Activated T-cell treated with anti-CD3 and anti-CD28 coated beads, Interleukin-2, amount 50 U/mL, for 72 hours (primary cell): ENCODE data around the gene PDE1C. TPM values are rescaled to one million over a fixed set of nuclear protein-coding genes. Genes with fewer than 3 reads are reported as not detected.

Source experiments
- ATAC-seq, 2 donors: fragments of 150-1000 bp; cut with Tn5 transposase; replicated peaks in 1 of 2; 2 replicates each; pipeline ENCODE4 v1.10.0; 2021; ENCODE audit warnings: moderate library complexity in 2 of 2, mild to moderate bottlenecking in 1 of 2
- DNase-seq, 2 donors: peaks; one replicate each; pipeline ENCODE4 v3.0.0; 2021 to 2022; ENCODE audit warnings: mixed read lengths in 1 of 2
- H3K27ac Mint-ChIP-seq: one replicate; pipeline ENCODE4 v1.8.0; 2022; ENCODE audit warnings: mild to moderate bottlenecking, moderate library complexity, mixed read lengths
- H3K27me3 Mint-ChIP-seq: one replicate; pipeline ENCODE4 v1.8.0; 2022; ENCODE audit warnings: low read depth, mixed read lengths
- H3K36me3 Mint-ChIP-seq, 2 donors: one replicate each; pipeline ENCODE4 v1.8.0; 2022; ENCODE audit warnings: mixed read lengths in 2 of 2, mild to moderate bottlenecking in 1 of 2; ENCODE audit not compliant: insufficient read depth in 2 of 2
- H3K4me1 Mint-ChIP-seq: one replicate; pipeline ENCODE4 v1.8.0; 2022; ENCODE audit warnings: low read depth, mixed read lengths
- H3K4me3 Mint-ChIP-seq, 2 donors: one replicate each; pipeline ENCODE4 v1.8.0; 2022; ENCODE audit warnings: mild to moderate bottlenecking in 2 of 2, mixed read lengths in 2 of 2, moderate library complexity in 2 of 2
- H3K9me3 Mint-ChIP-seq, 2 donors: one replicate each; pipeline ENCODE4 v1.8.0; 2022; ENCODE audit warnings: mixed read lengths in 2 of 2
- total RNA-seq, 2 donors: library from RNA; stranded (reverse); gene quantifications; one replicate each; pipeline ENCODE4 v1.2.3, GENCODE V29; 2022

The PDE1C gene
- total RNA-seq, 2 donors from 2014 or later: not detected

GRCh38 chr7:31794851-31795344, 275.3 kb downstream of the PDE1C start:
- no peaks in the 10 kb centered on the region for H3K36me3 Mint-ChIP-seq
- DNase-seq: no peak
- ATAC-seq: no peak
- peaks cover 1 to 4% of the 10 kb centered on the region in 2 donors for H3K9me3 Mint-ChIP-seq
- no peaks in the 10 kb centered on the region for H3K4me1 Mint-ChIP-seq
- H3K27ac Mint-ChIP-seq: no peak overlapping the region
- no peaks in the 10 kb centered on the region for H3K27me3 Mint-ChIP-seq
- no peak overlapping the region for H3K4me3 Mint-ChIP-seq

GRCh38 chr7:31791881-31792280, 278.3 kb downstream of the PDE1C start:
- H3K27ac Mint-ChIP-seq: no peak overlapping the region
- peaks cover 0 to 2% of the 10 kb centered on the region in 2 donors for H3K9me3 Mint-ChIP-seq
- no peaks in the 10 kb centered on the region for H3K4me1 Mint-ChIP-seq
- DNase-seq (no peak), ATAC-seq (no peak)
- no peaks in the 10 kb centered on the region for H3K36me3 Mint-ChIP-seq
- no peak overlapping the region for H3K4me3 Mint-ChIP-seq
- no peaks in the 10 kb centered on the region for H3K27me3 Mint-ChIP-seq

GRCh38 chr7:31788883-31789680, 281.1 kb downstream of the PDE1C start:
- no peaks in the 10 kb centered on the region for H3K36me3 Mint-ChIP-seq
- ATAC-seq: no peak
- no peaks in the 10 kb centered on the region for H3K4me1 Mint-ChIP-seq
- H3K27ac Mint-ChIP-seq: no peak overlapping the region
- no peaks in the 10 kb centered on the region for H3K9me3 Mint-ChIP-seq
- no peak for DNase-seq
- H3K27me3 Mint-ChIP-seq: no peaks in the 10 kb centered on the region
- no peak overlapping the region for H3K4me3 Mint-ChIP-seq

- Mint-ChIP-seq H3K27me3 (no peaks in the 10 kb centered on the region), H3K27ac (no peak overlapping the region), H3K9me3 (no peaks in the 10 kb centered on the region), H3K4me1 (no peaks in the 10 kb centered on the region), H3K36me3 (no peaks in the 10 kb centered on the region), H3K4me3 (no peak overlapping the region)
- DNase-seq (no peak), ATAC-seq (no peak)
Observed at GRCh38 chr7:31788445-31788844, 281.8 kb downstream of the PDE1C start.

GRCh38 chr7:31786326-31786725, 283.9 kb downstream of the PDE1C start:
- Mint-ChIP-seq H3K27ac (no peak overlapping the region), H3K4me3 (no peak overlapping the region), H3K27me3 (no peaks in the 10 kb centered on the region), H3K36me3 (no peaks in the 10 kb centered on the region), H3K4me1 (no peaks in the 10 kb centered on the region), H3K9me3 (no peaks in the 10 kb centered on the region)
- DNase-seq (no peak), ATAC-seq (no peak)

- H3K27ac Mint-ChIP-seq: no peak overlapping the region
- no peak overlapping the region for H3K4me3 Mint-ChIP-seq
- no peaks in the 10 kb centered on the region for H3K4me1 Mint-ChIP-seq
- H3K27me3 Mint-ChIP-seq: no peaks in the 10 kb centered on the region
- H3K36me3 Mint-ChIP-seq: no peaks in the 10 kb centered on the region
- no peak for ATAC-seq
- H3K9me3 Mint-ChIP-seq: no peaks in the 10 kb centered on the region
- DNase-seq: no peak
Observed at GRCh38 chr7:31785101-31785500, 285.1 kb downstream of the PDE1C start.

GRCh38 chr7:31783221-31783620, 287.0 kb downstream of the PDE1C start:
- H3K9me3 Mint-ChIP-seq: no peaks in the 10 kb centered on the region
- no peak for DNase-seq
- no peak for ATAC-seq
- no peak overlapping the region for H3K4me3 Mint-ChIP-seq
- no peaks in the 10 kb centered on the region for H3K27me3 Mint-ChIP-seq
- H3K4me1 Mint-ChIP-seq: no peaks in the 10 kb centered on the region
- H3K36me3 Mint-ChIP-seq: no peaks in the 10 kb centered on the region
- no peak overlapping the region for H3K27ac Mint-ChIP-seq

- H3K27ac Mint-ChIP-seq: no peak overlapping the region
- no peaks in the 10 kb centered on the region for H3K27me3 Mint-ChIP-seq
- no peaks in the 10 kb centered on the region for H3K36me3 Mint-ChIP-seq
- H3K9me3 Mint-ChIP-seq: no peaks in the 10 kb centered on the region
- peak; percentile 37 to 38 for ATAC-seq
- no peaks in the 10 kb centered on the region for H3K4me1 Mint-ChIP-seq
- H3K4me3 Mint-ChIP-seq: no peak overlapping the region
- peak in 1 of 2 donors; percentile 1 for DNase-seq
Observed at GRCh38 chr7:31782411-31782991, 287.7 kb downstream of the PDE1C start.

GRCh38 chr7:31778296-31778695, 291.9 kb downstream of the PDE1C start:
- no peaks in the 10 kb centered on the region for H3K4me1 Mint-ChIP-seq
- no peak overlapping the region for H3K4me3 Mint-ChIP-seq
- no peak for DNase-seq
- ATAC-seq: no peak
- no peaks in the 10 kb centered on the region for H3K27me3 Mint-ChIP-seq
- H3K27ac Mint-ChIP-seq: no peak overlapping the region
- no peaks in the 10 kb centered on the region for H3K36me3 Mint-ChIP-seq
- peaks cover 0 to 1% of the 10 kb centered on the region in 2 donors for H3K9me3 Mint-ChIP-seq

GRCh38 chr7:31776616-31777015, 293.6 kb downstream of the PDE1C start:
- ATAC-seq (no peak), DNase-seq (no peak)
- H3K36me3 Mint-ChIP-seq: no peaks in the 10 kb centered on the region
- no peak overlapping the region for H3K4me3 Mint-ChIP-seq
- no peaks in the 10 kb centered on the region for H3K4me1 Mint-ChIP-seq
- no peaks in the 10 kb centered on the region for H3K27me3 Mint-ChIP-seq
- peaks cover 3% of the 10 kb centered on the region in 2 donors for H3K9me3 Mint-ChIP-seq
- no peak overlapping the region for H3K27ac Mint-ChIP-seq

- ATAC-seq (no peak), DNase-seq (no peak)
- Mint-ChIP-seq H3K36me3 (no peaks in the 10 kb centered on the region), H3K27me3 (no peaks in the 10 kb centered on the region), H3K4me1 (no peaks in the 10 kb centered on the region), H3K27ac (no peak overlapping the region), H3K9me3 (peaks cover 3 to 6% of the 10 kb centered on the region in 2 donors), H3K4me3 (no peak overlapping the region)
Observed at GRCh38 chr7:31775556-31775955, 294.7 kb downstream of the PDE1C start.

GRCh38 chr7:31772211-31772610, 298.0 kb downstream of the PDE1C start:
- ATAC-seq: no peak
- DNase-seq: no peak
- Mint-ChIP-seq H3K27ac (no peak overlapping the region), H3K9me3 (peaks cover 4 to 6% of the 10 kb centered on the region in 2 donors), H3K4me3 (no peak overlapping the region), H3K27me3 (no peaks in the 10 kb centered on the region), H3K4me1 (no peaks in the 10 kb centered on the region), H3K36me3 (no peaks in the 10 kb centered on the region)

GRCh38 chr7:31767686-31768358, 302.4 kb downstream of the PDE1C start:
- H3K4me1 Mint-ChIP-seq: no peaks in the 10 kb centered on the region
- no peaks in the 10 kb centered on the region for H3K27me3 Mint-ChIP-seq
- no peak for DNase-seq
- no peak overlapping the region for H3K27ac Mint-ChIP-seq
- no peaks in the 10 kb centered on the region for H3K36me3 Mint-ChIP-seq
- no peak overlapping the region for H3K4me3 Mint-ChIP-seq
- H3K9me3 Mint-ChIP-seq: peaks cover 5 to 8% of the 10 kb centered on the region in 2 donors
- ATAC-seq: no peak
